K562 (cell line): Measurements from ENCODE around the gene FANCF.

ENCODE experiments used
- EP300 ChIP-seq: IDR thresholded peaks from 2 replicates; pipeline ENCODE4 v1.6.1; 2012; ENCODE audit warnings: low read length, improper control_type of control experiment
- EZH2 ChIP-seq: IDR thresholded peaks from 2 replicates; pipeline ENCODE4 v1.6.1; 2012; ENCODE audit warnings: low read depth, mild to moderate bottlenecking, inconsistent platforms, low read length, borderline replicate concordance
- HNRNPLL ChIP-seq: fragments of 200-400 bp; formaldehyde crosslinking; IDR thresholded peaks from 2 replicates; pipeline ENCODE4 v1.6.1; 2017; ENCODE audit warnings: low read length, low read depth, mild to moderate bottlenecking; ENCODE audit not compliant: poor library complexity, severe bottlenecking
- MAFF ChIP-seq: IDR thresholded peaks from 2 replicates; pipeline ENCODE4 v1.6.1; 2012; ENCODE audit warnings: low read length, improper control_type of control experiment
- MED1 ChIP-seq: sonication (generic); formaldehyde crosslinking; IDR thresholded peaks from 2 replicates; pipeline ENCODE4 v1.8.1; 2023; ENCODE audit warnings: missing genetic modification reagents, borderline replicate concordance
- MYC ChIP-seq, 2 experiments: fragments of 250-450 bp in 1 of 2; sonication (Bioruptor Pico) in 1 of 2; IDR thresholded peaks; 2 replicates each; pipeline versions ENCODE4 v1.5.1 to v1.6.1; 2012 to 2021; ENCODE audit warnings: low read depth in 2 of 2, borderline replicate concordance in 1 of 2, improper control_type of control experiment in 1 of 2, low read length in 1 of 2, mild to moderate bottlenecking in 1 of 2, moderate library complexity in 1 of 2
- PHB2 ChIP-seq: fragments of 450-650 bp; IDR thresholded peaks from 2 replicates; pipeline ENCODE4 v1.6.1; 2017; ENCODE audit warnings: low read depth
- POLR2AphosphoS5 ChIP-seq: IDR thresholded peaks from 2 replicates; pipeline ENCODE4 v1.6.1; 2011; ENCODE audit warnings: mild to moderate bottlenecking, low read depth, low read length, moderate library complexity; ENCODE audit not compliant: control insufficient read depth, insufficient read depth
- POU5F1 ChIP-seq: fragments of 150-350 bp; IDR thresholded peaks from 2 replicates; pipeline ENCODE4 v1.6.1; 2014; ENCODE audit warnings: borderline replicate concordance, low read length, low read depth, mild to moderate bottlenecking; ENCODE audit not compliant: partially characterized antibody
- TFAP4 ChIP-seq: sonication (generic); formaldehyde crosslinking; IDR thresholded peaks from 2 replicates; pipeline ENCODE4 v1.8.0; 2022; ENCODE audit warnings: missing genetic modification reagents, mild to moderate bottlenecking, moderate library complexity, borderline replicate concordance
- ZC3H4 ChIP-seq: sonication (generic); formaldehyde crosslinking; IDR thresholded peaks from 2 replicates; pipeline ENCODE4 v1.9.0; 2021; ENCODE audit warnings: missing genetic modification reagents, borderline replicate concordance
- ZNF274 ChIP-seq: IDR thresholded peaks from 2 replicates; pipeline ENCODE4 v1.6.1; 2011; ENCODE audit warnings: low read depth, mild to moderate bottlenecking, low read length, moderate library complexity, borderline replicate concordance
- TF ChIP-seq, protein P1 (sequence below): fragments of 450-650 bp; IDR thresholded peaks from one replicate; pipeline ENCODE4 v1.6.1; 2018; ENCODE audit warnings: mild to moderate bottlenecking, moderate library complexity; ENCODE audit not compliant: partially characterized antibody
- TF ChIP-seq, protein P2 (sequence below): sonication (generic); formaldehyde crosslinking; IDR thresholded peaks from 2 replicates; pipeline ENCODE4 v1.8.0; 2022; ENCODE audit warnings: missing genetic modification reagents, mild to moderate bottlenecking, borderline replicate concordance

GRCh38 chr11:22674470-22675439, 49.1 kb upstream of the FANCF start:
- TF ChIP-seq MYC (IDR thresholded peaks at IDR 0.05; ENCODE audit: low read depth, low read length) (no peak), MYC (CRISPR knock-in tag; IDR thresholded peaks at IDR 0.05; ENCODE audit: borderline replicate concordance, low read depth) (no peak), EP300 (no peak), HNRNPLL (no peak), ZC3H4 (CRISPR knock-in tag) (no peak), MED1 (no peak), ZNF274 (no peak), POLR2AphosphoS5 (no peak), MAFF (no peak), TFAP4 (CRISPR knock-in tag) (no peak), EZH2 (no peak), PHB2 (no peak), POU5F1 (no peak)
- TF ChIP-seq, protein P1, sequence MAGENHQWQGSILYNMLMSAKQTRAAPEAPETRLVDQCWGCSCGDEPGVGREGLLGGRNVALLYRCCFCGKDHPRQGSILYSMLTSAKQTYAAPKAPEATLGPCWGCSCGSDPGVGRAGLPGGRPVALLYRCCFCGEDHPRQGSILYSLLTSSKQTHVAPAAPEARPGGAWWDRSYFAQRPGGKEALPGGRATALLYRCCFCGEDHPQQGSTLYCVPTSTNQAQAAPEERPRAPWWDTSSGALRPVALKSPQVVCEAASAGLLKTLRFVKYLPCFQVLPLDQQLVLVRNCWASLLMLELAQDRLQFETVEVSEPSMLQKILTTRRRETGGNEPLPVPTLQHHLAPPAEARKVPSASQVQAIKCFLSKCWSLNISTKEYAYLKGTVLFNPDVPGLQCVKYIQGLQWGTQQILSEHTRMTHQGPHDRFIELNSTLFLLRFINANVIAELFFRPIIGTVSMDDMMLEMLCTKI, result no peak
- TF ChIP-seq, protein P2, sequence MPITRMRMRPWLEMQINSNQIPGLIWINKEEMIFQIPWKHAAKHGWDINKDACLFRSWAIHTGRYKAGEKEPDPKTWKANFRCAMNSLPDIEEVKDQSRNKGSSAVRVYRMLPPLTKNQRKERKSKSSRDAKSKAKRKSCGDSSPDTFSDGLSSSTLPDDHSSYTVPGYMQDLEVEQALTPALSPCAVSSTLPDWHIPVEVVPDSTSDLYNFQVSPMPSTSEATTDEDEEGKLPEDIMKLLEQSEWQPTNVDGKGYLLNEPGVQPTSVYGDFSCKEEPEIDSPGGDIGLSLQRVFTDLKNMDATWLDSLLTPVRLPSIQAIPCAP (CRISPR knock-in tag), result no peak
